IgD-negative memory B cell (primary cell): ENCODE measurements around the gene ADAM12. TPM values are rescaled to one million over a fixed set of nuclear protein-coding genes. Genes with fewer than 3 reads are reported as not detected.

Experiments used
- H3K27ac Mint-ChIP-seq, 3 donors: one replicate each; pipeline ENCODE4 v1.8.0; 2020 to 2022; ENCODE audit warnings: mild to moderate bottlenecking in 3 of 3, mixed read lengths in 3 of 3, moderate library complexity in 1 of 3
- H3K27me3 Mint-ChIP-seq: one replicate; pipeline ENCODE4 v1.8.0; 2021; ENCODE audit warnings: mixed read lengths
- H3K36me3 Mint-ChIP-seq: one replicate; pipeline ENCODE4 v1.8.0; 2020; ENCODE audit warnings: mild to moderate bottlenecking, mixed read lengths
- H3K4me1 Mint-ChIP-seq, 3 donors: one replicate each; pipeline ENCODE4 v1.8.0; 2020 to 2022; ENCODE audit warnings: mixed read lengths in 3 of 3, mild to moderate bottlenecking in 1 of 3
- H3K4me3 Mint-ChIP-seq, 4 donors: one replicate each; pipeline ENCODE4 v1.8.0; 2020 to 2022; ENCODE audit warnings: mild to moderate bottlenecking in 4 of 4, mixed read lengths in 4 of 4, moderate library complexity in 3 of 4
- H3K9me3 Mint-ChIP-seq, 3 donors: one replicate each; pipeline ENCODE4 v1.8.0; 2020 to 2021; ENCODE audit warnings: mixed read lengths in 3 of 3, mild to moderate bottlenecking in 1 of 3
- polyA plus RNA-seq: library from polyadenylated mRNA; unstranded; fragments of 300-500 nt; fragmentation: Illumina TruSeq; gene quantifications from one replicate; pipeline ENCODE4 v1.2.3, GENCODE V29; 2021

Gene ADAM12
- polyA plus RNA-seq, 1 donor from 2014 or later, result not detected

DNA sequence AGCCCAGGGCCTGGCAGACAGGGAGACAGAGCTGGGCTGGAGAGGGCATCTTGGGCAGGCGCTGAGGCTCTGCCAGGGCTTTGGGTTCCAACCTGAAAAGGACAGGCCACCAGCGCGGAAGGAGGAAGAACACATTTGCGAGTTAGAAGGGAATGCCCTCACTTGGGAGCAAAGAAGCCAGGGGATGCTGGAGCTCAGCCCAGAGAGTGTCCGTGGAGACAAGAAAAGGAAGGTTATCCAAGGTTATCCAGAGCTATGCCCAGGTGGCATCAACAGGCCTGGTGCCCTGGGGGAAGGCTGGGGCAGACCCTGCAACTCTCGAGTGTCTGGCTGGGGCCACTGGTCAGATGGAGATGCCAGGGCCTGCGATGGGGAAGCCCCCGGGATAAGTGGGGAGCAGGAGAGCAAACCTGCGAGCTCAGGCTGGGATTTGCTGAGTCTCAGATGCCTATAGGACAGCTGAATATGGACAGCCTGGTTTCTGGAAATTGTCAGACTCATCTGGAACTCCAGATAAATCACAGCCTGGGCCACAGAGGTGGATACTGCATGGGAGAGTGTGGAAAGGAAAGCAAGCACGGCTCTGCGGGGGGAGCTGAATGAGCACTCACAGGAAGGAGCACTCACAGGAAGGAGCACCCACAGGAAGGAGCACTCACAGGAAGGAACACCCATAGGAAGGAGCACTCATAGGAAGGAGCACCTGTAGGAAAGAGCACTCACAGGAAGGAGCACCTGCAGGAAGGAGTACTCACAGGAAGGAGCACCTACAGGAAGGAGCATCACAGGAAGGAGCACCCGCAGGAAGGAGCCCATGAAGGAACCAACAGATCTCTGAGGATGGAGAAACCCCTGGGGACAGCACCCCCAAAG is 152.1 kb downstream of the ADAM12 start:
- no peak overlapping the region for H3K4me3 Mint-ChIP-seq
- H3K27ac Mint-ChIP-seq, result no peak overlapping the region
- H3K36me3 Mint-ChIP-seq, result peaks cover 2% of the 10 kb centered on the region
- no peaks in the 10 kb centered on the region for H3K4me1 Mint-ChIP-seq
- H3K27me3 Mint-ChIP-seq, result peaks cover 6% of the 10 kb centered on the region
- H3K9me3 Mint-ChIP-seq, result peaks cover 0 to 7% (median 4%) of the 10 kb centered on the region in 3 donors

DNA sequence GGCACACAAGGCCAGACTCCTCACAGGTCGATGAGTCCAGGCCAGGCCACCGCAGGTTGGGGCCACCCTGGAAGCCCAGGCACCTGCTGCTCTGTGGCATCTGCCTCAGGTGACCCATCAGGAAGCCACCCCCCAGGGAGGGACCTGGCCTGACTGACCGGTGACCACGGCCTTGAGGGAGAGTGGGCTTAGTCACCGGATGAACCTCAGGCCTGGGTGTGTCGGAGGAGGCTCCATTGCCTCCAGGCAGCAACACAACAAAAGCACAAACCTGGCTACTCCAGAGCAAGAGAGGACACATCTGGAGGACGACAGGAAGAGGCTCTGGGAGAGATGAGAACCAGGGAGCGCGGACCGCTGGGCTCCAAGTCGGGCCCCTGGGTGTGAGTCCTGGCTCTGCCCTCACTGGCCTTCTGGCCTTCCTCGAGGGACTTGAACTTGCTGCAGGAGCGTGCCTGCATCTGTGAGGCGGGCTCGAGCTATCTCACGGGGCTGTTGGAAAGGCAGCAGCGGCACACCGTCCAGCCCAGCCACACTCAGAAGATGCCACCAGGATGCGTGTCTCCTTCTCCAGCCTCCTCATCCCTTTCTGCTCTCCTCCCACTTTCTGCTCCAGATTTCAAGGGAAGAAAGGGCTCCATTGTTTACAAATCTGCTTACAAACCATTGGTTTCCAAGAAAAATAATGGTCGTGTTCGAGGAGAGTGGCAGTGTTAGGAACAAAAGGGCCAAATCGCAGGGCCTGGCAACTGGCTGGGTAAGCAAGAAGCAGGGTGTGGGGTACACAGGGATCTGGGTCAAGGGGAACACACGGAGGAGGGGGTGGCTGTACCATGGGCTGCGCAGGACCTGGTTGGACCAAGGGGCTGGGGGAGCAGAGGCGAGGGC is 152.9 kb downstream of the ADAM12 start:
- Mint-ChIP-seq H3K27ac (peak overlapping the region in 1 of 3 donors; percentile 67), H3K4me1 (no peaks in the 10 kb centered on the region), H3K27me3 (peaks cover 6% of the 10 kb centered on the region), H3K36me3 (peaks cover 2% of the 10 kb centered on the region), H3K9me3 (peaks cover 0 to 7% (median 4%) of the 10 kb centered on the region in 3 donors), H3K4me3 (no peak overlapping the region)

DNA sequence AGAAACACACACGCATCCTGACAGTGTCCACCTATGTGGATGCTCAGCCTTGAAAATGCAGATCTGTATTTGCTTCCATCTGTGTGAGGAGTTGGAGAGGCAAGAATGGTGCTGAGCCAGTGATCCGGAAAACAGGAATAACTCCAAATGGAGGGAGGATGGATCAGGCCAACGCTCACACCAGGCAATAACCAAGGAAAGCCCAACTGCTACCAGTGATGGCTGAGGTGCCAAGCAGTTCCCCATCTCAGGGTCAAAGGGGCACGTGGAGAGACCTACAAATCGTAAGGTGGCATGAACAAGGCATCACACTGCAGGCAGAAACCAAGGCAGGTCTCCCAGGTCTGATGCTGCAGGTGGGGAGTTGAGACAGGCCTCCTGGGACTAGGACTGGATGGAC is 153.6 kb downstream of the ADAM12 start:
- Mint-ChIP-seq H3K36me3 (peaks cover 2% of the 10 kb centered on the region), H3K4me3 (no peak overlapping the region), H3K27me3 (peaks cover 6% of the 10 kb centered on the region), H3K4me1 (no peaks in the 10 kb centered on the region), H3K27ac (no peak overlapping the region), H3K9me3 (peaks cover 0 to 7% (median 4%) of the 10 kb centered on the region in 3 donors)

DNA sequence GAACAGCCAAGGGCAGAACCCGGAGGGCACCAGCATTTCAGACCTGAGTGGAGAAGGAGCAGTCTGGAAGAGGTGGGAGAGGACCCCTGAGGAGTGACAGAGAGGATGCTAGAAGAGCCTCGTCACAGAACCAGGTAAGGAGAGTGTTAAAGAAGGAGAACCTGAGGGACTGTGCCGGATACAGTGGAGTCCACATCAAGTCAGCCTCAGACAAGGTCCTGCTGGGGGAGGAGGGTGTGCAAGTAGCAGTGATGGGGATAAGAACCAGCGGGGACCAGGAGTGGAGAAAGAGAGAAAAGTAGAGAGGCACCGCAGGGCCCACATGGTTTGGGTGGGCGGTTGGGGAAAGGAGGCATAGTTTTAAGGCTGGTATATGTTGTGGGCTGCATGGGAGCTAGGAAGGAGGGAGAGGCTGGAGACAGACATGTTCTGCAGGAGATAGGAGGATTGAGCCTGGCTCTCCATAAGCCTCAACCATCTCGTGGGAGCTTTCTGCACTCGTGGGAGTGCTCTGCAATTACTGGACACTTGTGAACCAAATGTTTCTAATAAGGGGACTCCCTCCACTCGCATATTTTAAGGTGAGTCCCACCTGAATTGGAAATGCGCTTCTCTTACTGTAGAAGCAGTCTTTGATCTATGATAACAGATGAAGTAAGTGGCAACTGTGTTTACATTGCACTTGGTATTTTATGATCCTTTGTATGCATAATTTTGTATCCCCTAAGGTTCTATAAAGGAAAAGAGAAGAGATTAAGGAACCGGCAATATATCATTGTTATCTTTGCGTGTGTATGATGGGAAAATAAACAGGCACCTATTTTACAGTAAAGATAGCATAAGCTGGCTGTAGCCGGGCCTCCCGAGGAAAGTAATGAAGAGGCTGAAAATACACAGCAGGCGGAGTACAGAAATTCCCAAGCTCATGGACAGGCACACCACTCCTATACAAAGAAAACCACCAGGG is 154.8 kb downstream of the ADAM12 start:
- Mint-ChIP-seq H3K36me3 (no peaks in the 10 kb centered on the region), H3K9me3 (peaks cover 0 to 7% (median 4%) of the 10 kb centered on the region in 3 donors), H3K4me1 (no peaks in the 10 kb centered on the region), H3K4me3 (no peak overlapping the region), H3K27ac (no peak overlapping the region), H3K27me3 (peaks cover 6% of the 10 kb centered on the region)

DNA sequence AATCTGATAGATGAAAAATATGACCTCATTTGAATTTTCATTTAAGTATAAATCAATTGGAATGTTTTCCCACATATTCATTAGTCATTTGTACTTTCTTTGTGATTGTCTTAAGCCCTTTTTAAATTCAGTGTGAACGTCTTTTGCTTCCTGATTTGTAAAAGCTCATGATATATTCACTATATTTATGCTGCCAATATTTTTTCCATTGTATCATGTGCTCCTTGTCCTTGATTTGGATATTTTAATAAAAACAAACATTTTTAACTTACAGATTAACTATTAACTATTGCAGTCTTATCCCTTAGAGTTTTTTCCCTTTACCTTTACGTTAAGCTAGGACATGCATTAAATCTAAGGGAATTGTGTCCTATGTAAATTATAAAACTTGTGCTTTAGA is 157.7 kb downstream of the ADAM12 start:
- peaks cover 0 to 4% (median 0%) of the 10 kb centered on the region in 3 donors for H3K9me3 Mint-ChIP-seq
- no peaks in the 10 kb centered on the region for H3K36me3 Mint-ChIP-seq

DNA sequence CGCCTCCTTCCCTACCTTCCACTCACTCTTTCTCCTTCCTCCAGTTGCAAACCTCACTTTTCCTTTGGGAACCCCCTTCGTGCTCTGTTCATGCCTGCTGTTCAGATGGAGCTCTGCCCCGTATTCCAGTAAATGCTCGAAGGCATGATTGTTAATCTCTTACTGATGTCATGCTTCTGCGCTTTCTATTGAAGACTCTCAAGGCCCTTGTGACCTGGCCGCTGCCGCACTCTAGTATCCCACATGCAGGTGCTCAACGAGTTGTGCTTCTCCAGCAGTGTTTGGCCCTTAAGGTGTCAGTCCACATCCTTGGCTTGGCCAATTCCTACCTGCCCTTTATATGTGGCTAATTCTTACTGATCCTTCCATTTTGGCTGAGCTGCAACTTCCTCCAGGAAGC is 158.6 kb downstream of the ADAM12 start:
- Mint-ChIP-seq H3K27me3 (peaks cover 6% of the 10 kb centered on the region), H3K36me3 (no peaks in the 10 kb centered on the region), H3K4me3 (no peak overlapping the region), H3K4me1 (no peaks in the 10 kb centered on the region), H3K9me3 (peaks cover 0 to 4% (median 0%) of the 10 kb centered on the region in 3 donors), H3K27ac (peak overlapping the region in 1 of 3 donors; percentile 24)

More for the DNA sequence above, 157.7 kb downstream of the ADAM12 start:
- H3K4me3 Mint-ChIP-seq, result no peak overlapping the region
- peaks cover 6% of the 10 kb centered on the region for H3K27me3 Mint-ChIP-seq
- no peak overlapping the region for H3K27ac Mint-ChIP-seq
- no peaks in the 10 kb centered on the region for H3K4me1 Mint-ChIP-seq

DNA sequence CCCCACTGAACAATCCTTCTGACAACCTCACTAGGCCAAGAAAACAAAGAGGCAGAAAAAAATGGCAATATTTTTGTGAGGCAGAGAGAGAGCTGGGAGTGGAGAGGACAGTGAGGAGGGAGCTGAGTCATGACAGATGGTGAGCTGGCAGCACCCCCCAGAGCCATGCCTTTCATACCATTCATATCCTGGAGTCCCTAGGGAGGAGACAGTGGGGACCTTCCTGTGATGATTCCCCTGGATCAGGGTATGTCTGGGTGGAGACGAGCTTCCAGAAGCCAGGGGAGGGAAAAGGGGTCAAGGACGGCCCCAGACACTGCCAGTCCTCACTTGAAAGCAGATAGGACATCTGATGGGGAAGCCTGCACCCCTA is 160.5 kb downstream of the ADAM12 start:
- no peaks in the 10 kb centered on the region for H3K4me1 Mint-ChIP-seq

DNA sequence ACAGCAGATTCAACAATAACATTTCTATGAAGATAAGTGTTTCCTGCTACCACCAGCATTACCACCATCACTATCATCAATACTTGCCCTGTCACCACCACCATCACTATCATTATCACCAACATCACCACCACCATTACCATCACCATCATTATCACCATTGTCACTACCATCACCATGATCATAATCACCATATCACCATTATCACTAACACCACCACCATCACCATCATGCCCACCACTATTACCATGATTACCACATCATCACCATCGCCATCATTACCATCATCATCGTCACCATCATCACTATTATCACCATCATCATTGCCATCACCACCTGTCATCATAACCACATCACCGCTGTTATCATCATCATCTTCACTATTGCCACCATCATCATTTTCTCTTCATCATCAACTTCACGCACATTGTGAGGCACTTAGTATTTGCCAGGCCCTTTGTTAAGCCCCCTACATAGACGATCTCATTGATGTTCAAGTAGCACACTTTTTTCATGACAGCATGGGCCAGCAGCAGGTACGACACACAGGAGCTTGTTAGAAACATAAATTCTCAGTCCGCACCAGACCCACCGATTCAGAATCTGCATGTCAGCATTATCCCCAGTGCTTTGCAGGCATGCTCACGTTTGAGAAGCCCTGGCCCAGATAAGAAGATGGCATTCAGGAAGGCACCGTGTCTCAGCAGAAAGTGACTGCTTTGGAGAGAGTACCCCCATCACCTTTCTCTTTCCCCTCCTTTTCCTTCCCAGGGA is 161.1 kb downstream of the ADAM12 start:
- H3K27ac Mint-ChIP-seq, result no peak overlapping the region
- no peak overlapping the region for H3K4me3 Mint-ChIP-seq

More for the DNA sequence above, 160.5 kb downstream of the ADAM12 start:
- no peak overlapping the region for H3K4me3 Mint-ChIP-seq
- H3K36me3 Mint-ChIP-seq, result no peaks in the 10 kb centered on the region
- peaks cover 8% of the 10 kb centered on the region for H3K27me3 Mint-ChIP-seq
- no peak overlapping the region for H3K27ac Mint-ChIP-seq
- peaks cover 0 to 2% (median 0%) of the 10 kb centered on the region in 3 donors for H3K9me3 Mint-ChIP-seq

DNA sequence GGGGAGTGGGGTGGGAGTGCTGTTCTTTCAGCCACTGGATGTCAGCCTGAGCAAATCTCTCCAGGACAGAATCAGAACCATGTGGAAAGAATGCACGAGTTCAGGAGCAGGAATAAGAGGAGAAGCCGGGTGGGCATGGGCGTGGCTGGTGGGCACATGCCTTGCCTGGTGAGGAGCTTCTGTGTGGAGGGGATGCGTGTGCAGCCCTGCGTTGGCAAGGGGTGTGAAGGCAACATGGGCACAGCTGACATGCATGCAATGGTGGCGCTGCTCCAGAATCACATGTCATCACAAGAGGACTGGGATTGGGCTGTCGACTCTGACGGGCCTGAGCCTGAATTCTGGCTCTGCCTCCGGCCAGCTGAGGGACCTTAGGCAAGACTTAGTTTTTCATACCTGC is 162.1 kb downstream of the ADAM12 start:
- Mint-ChIP-seq H3K27ac (no peak overlapping the region), H3K4me3 (no peak overlapping the region), H3K9me3 (no peaks in the 10 kb centered on the region), H3K27me3 (peaks cover 2% of the 10 kb centered on the region), H3K4me1 (no peaks in the 10 kb centered on the region), H3K36me3 (no peaks in the 10 kb centered on the region)

More for the DNA sequence above, 161.1 kb downstream of the ADAM12 start:
- no peaks in the 10 kb centered on the region for H3K9me3 Mint-ChIP-seq
- H3K36me3 Mint-ChIP-seq, result no peaks in the 10 kb centered on the region
- no peaks in the 10 kb centered on the region for H3K4me1 Mint-ChIP-seq
- H3K27me3 Mint-ChIP-seq, result peaks cover 6% of the 10 kb centered on the region

DNA sequence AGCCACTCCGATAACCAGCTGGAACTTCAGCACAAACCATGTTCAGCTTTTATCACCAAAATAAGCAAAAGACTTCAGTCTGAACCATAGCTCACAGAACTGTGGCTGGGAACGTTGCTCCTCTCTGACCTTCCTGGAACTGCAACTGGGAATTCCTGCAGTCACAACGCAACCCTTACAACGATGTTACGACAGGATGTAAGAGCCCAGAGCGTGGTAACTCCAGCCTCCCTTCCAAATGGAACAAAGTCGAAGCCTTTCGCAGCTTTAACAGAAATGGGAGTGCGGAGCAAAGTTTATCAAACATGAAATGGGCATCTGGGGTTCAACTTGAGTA is 162.6 kb downstream of the ADAM12 start:
- H3K4me1 Mint-ChIP-seq, result no peaks in the 10 kb centered on the region
- H3K9me3 Mint-ChIP-seq, result no peaks in the 10 kb centered on the region
- no peak overlapping the region for H3K4me3 Mint-ChIP-seq
- H3K27me3 Mint-ChIP-seq, result peaks cover 2% of the 10 kb centered on the region
- no peak overlapping the region for H3K27ac Mint-ChIP-seq
- H3K36me3 Mint-ChIP-seq, result no peaks in the 10 kb centered on the region

DNA sequence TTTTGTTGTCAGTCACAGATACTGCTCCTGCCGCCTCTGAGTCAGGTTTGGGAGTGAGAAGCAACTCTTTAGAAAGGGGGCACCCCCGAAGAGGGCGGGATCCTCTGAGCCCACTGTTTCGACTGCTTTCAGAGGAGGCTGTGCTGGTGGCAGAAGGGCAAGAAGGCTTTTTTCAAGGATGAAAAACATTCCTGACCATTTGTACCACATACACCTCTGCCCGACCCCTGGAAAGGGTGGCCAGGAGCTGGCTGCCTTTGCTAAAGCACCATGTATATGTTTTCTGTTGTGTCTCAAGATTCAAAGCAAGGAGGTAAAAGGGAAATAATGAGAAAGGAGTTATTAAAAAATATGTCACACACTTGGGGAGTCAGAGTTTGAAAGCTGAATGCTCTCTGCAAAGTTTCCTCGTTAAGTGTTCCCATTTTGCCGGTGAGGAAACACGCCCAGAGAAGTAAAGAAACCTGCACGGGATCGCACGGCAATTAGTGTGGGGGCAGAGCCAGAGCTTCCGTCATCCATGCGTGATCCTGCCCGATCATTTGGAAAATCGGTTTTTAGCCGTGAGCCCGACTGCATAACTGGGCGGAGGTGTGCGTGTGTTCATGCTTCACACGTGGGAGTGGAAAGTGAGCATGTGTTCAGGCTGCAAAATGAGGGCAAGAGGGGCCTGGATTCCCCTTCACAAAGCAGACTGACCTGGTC is 163.2 kb downstream of the ADAM12 start:
- Mint-ChIP-seq H3K27ac (no peak overlapping the region), H3K4me1 (no peaks in the 10 kb centered on the region), H3K27me3 (peaks cover 2% of the 10 kb centered on the region), H3K4me3 (no peak overlapping the region), H3K9me3 (no peaks in the 10 kb centered on the region), H3K36me3 (no peaks in the 10 kb centered on the region)

DNA sequence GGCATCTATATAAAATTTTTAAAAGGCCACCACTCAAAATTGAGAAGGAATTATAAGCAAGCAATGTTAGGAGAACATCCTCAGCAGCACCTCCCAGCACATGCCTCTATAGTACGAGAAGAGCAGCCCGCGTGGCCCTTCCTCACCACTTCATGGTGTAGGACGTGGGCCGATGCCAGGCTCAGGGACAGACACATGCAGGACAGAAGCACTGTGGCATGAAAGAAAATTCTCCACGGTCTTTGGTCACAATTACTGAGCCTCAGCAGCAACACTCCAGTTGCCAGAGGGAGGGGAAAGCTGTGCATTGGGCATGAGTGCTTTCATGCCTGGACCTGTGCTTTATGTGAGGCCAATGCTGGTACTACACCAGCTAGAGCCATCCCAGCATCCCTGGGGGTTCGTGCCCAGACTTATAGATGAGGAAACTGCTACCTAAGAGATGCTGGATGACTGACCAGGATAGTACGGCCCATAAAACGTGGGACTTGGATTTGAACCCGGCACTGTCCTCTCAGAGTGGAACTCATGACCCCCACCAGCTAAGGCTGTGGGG is 164.7 kb downstream of the ADAM12 start:
- Mint-ChIP-seq H3K36me3 (no peaks in the 10 kb centered on the region), H3K27ac (no peak overlapping the region), H3K4me3 (no peak overlapping the region), H3K27me3 (peaks cover 2% of the 10 kb centered on the region), H3K9me3 (no peaks in the 10 kb centered on the region), H3K4me1 (no peaks in the 10 kb centered on the region)

DNA sequence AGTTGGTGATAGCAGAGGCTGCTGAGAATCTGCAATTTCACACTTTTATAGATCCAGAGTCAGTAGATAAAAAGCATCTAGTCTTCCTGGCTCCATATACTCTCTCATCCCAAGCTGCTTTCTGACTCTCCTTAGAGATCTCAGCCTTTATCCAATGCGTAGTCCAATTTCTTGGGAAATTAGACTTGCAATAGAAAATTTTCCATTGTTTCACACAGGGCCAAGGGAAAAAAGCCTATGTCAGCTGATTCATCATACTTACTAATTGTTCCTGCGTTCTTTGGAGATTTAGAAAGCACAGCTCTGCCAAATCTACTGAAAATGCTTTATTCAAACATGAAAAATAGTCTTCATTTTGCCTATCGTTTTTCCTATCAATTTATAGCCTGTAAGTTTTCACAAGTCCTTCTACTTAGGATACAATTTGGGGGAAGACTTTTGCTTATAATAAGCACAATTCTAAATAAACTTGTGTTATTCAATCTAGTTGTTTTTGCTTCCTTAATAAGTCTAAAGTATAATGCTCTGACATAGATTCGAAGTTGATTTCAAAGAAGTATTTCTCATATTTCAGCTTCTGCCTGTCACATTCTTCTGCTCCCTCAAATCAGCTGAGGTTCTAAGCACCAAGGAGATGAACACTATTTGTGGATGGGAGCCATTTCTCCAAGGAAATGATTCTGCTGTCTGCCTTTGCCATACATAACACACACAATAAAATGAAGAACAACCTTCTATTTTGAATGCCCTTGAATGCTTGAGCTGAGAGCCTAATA is 165.4 kb downstream of the ADAM12 start:
- no peaks in the 10 kb centered on the region for H3K4me1 Mint-ChIP-seq
- peaks cover 2% of the 10 kb centered on the region for H3K27me3 Mint-ChIP-seq
- no peak overlapping the region for H3K27ac Mint-ChIP-seq
- H3K9me3 Mint-ChIP-seq, result no peaks in the 10 kb centered on the region
- no peak overlapping the region for H3K4me3 Mint-ChIP-seq
- H3K36me3 Mint-ChIP-seq, result no peaks in the 10 kb centered on the region
